GM12875 (cell line): ENCODE measurements around the gene CARD14.

Experiments
- H3K4me3 ChIP-seq: one replicate; pipeline ENCODE4 v1.5.1; 2011; ENCODE audit warnings: low read depth, low read length, control low read depth
- CTCF ChIP-seq: IDR thresholded peaks from 2 replicates; pipeline ENCODE4 v1.5.1; 2011; ENCODE audit warnings: low read depth, mild to moderate bottlenecking, control low read depth, inconsistent platforms, low read length, moderate library complexity, borderline replicate concordance; ENCODE audit not compliant: insufficient read depth

CARD14 gene

DNA sequence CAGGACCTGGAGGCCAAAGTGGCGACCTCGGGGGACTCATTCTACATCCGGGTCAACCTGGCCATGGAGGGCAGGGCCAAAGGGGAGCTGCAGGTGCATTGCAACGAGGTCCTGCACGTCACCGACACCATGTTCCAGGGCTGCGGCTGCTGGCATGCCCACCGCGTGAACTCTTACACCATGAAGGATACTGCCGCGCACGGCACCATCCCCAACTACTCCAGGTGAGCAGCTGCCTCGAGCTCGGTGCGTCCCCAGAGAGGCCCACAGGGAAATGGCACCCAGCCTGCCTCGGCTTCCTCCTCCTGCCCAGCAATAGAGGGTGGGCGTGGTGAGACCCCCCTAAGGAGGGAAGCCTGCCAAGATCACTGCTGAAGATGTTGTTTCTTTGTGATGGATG, 32.4 kb downstream of the CARD14 start:
- H3K4me3 ChIP-seq = no peak overlapping the region
- TF ChIP-seq CTCF = no peak

GRCh38 chr17:80203471-80203963, 33.7 kb downstream of the CARD14 start:
- no peak for TF ChIP-seq CTCF
- no peak overlapping the region for H3K4me3 ChIP-seq

GRCh38 chr17:80204626-80205468, 35.0 kb downstream of the CARD14 start:
- TF ChIP-seq CTCF = no peak
- H3K4me3 ChIP-seq = no peak overlapping the region

GRCh38 chr17:80205811-80206210, 36.0 kb downstream of the CARD14 start:
- TF ChIP-seq CTCF = no peak
- no peak overlapping the region for H3K4me3 ChIP-seq

DNA sequence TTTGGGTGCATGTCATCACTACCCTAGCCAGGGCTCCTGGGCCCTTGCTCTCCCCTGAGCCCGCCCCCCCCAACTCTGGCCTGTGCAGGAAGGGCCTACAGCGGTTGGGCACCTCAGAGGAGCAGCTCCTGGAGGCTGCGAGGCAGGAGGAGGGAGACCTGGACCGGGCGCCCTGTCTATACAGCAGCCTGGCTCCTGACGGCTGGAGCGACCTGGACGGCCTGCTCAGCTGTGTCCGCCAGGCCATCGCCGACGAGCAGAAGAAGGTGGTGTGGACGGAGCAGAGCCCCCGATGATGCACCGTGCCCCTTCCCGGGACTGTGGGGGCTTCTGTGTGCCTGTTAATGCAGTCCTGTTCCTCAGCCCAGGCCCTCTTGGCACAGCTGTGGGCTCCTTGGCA, 38.2 kb downstream of the CARD14 start:
- H3K4me3 ChIP-seq = no peak overlapping the region
- no peak for TF ChIP-seq CTCF

- no peak overlapping the region for H3K4me3 ChIP-seq
- TF ChIP-seq CTCF = no peak
Observed at GRCh38 chr17:80209765-80210164, 39.9 kb downstream of the CARD14 start.
